Measurements from ENCODE around the gene PTPRD. TPM values are rescaled to one million over a fixed set of nuclear protein-coding genes. Genes with fewer than 3 reads are reported as not detected.

Gene PTPRD
- total and polyA plus RNA-seq, 10 donors, result 0.08 to 11.7 (median 2.9) TPM

DNA sequence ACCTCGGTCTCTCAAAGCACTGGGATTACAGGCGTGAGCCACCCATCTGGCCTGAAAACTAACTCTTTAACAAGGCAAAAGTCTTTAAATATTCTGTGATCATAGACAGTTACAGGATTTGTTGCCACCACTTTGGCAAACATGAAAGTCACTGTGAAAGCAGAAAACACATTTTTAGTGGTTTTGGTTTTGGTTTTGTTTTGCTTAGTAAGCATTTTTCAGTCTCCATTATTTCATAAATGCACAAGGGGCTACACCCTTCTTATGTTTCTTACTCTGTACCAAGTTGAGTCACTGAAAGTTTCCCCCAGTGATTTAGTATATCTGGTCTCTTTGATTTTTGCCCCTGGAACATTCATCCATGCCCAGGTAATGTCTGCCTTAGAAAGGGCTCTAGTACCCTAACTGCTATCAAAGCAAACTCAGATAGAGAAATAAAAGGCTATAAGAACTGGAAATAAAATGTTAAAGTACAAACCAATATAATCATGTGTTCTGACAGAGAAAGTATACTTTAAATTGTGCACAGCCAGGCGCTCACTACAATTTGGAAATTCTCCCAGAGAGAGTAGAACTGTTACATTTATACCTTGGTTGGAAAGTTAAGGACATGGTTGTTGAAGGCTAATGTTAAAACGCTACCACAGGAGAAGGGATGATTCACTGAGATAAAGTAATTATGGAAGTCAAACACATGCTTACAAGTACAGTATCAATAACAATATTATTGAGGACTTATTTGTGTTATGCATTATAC, 1790.7 kb downstream of the PTPRD start:
- intact Hi-C loops (cut with DNase I; ENCODE audit: low total_unique reads), result no loop called here
- H3K9me3 ChIP-seq, result peaks cover 0 to 4% (median 0%) of the 10 kb centered on the region in 8 donors
- 86 to 94% (median 90%) methylated on average over 4 of the region's 4 CpGs for WGBS, 5 donors
- TF ChIP-seq POLR2AphosphoS5 (IDR thresholded peaks at IDR 0.05) (no peak), POLR2A (IDR thresholded peaks at IDR 0.05) (no peak)
- TF ChIP-seq, protein P1, sequence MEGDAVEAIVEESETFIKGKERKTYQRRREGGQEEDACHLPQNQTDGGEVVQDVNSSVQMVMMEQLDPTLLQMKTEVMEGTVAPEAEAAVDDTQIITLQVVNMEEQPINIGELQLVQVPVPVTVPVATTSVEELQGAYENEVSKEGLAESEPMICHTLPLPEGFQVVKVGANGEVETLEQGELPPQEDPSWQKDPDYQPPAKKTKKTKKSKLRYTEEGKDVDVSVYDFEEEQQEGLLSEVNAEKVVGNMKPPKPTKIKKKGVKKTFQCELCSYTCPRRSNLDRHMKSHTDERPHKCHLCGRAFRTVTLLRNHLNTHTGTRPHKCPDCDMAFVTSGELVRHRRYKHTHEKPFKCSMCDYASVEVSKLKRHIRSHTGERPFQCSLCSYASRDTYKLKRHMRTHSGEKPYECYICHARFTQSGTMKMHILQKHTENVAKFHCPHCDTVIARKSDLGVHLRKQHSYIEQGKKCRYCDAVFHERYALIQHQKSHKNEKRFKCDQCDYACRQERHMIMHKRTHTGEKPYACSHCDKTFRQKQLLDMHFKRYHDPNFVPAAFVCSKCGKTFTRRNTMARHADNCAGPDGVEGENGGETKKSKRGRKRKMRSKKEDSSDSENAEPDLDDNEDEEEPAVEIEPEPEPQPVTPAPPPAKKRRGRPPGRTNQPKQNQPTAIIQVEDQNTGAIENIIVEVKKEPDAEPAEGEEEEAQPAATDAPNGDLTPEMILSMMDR (IDR thresholded peaks at IDR 0.05 in 8 of 11, conservative IDR thresholded peaks at IDR 0.05 in 3 of 11), result no peak
- H3K36me3 ChIP-seq, result no peaks in the 10 kb centered on the region
- no peak for DNase-seq
- H3K27me3 ChIP-seq (replicated peaks in 1 of 7), result no peaks in the 10 kb centered on the region
- no peak overlapping the region for H3K27ac ChIP-seq
- H3K4me1 ChIP-seq, result no peaks in the 10 kb centered on the region
- H3K4me3 ChIP-seq, result no peak overlapping the region

DNA sequence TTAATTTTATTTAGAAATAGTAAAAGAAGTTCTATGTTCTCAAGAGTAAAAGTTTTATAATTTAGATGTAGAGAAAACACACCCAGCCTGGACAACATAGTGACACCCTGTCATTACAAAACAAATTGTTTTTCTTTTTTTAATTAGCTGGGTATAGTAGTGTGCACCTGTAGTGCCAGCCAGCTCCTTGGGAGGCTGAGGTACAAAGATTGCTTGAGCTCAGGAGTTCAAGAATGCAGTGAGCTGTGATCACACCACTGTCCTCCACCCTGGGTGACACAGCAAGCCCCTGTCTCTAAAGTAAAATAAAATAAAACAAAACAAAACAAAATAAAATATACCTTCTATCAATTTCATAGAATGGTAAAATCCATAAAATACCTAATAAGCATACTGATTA, 1795.5 kb downstream of the PTPRD start:
- TF ChIP-seq POLR2AphosphoS5 (IDR thresholded peaks at IDR 0.05) (no peak), POLR2A (IDR thresholded peaks at IDR 0.05) (no peak)
- TF ChIP-seq, protein P1 (IDR thresholded peaks at IDR 0.05 in 8 of 11, conservative IDR thresholded peaks at IDR 0.05 in 3 of 11), result no peak
- H3K4me3 ChIP-seq, result no peak overlapping the region
- H3K36me3 ChIP-seq, result no peaks in the 10 kb centered on the region
- H3K27ac ChIP-seq, result no peak overlapping the region
- intact Hi-C loops (cut with DNase I; ENCODE audit: low total_unique reads), result no loop called here
- H3K27me3 ChIP-seq (replicated peaks in 1 of 7), result no peaks in the 10 kb centered on the region
- no peaks in the 10 kb centered on the region for H3K4me1 ChIP-seq
- no peak for DNase-seq
- H3K9me3 ChIP-seq, result no peaks in the 10 kb centered on the region

DNA sequence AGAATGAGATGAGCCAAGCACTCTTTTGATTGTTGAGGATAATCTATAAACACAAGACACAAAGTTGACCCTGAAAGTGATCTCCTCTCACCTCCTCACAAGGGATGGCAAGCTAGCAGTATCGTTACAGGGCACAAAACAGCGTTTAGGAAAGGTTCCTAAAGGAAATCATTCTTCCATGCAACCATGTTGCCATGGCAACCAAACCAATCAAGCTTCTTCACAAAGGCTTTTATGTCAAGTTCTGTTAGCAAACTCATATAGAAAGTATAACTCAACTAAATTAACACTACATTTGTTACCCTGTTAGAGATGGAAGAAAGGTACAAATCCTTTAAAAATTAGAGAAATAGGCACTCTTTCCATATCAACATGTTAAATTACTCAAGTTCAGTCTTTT, 1796.4 kb downstream of the PTPRD start:
- no peaks in the 10 kb centered on the region for H3K9me3 ChIP-seq
- H3K4me1 ChIP-seq, result no peaks in the 10 kb centered on the region
- WGBS, 5 donors, result 41 to 60% (median 49%) methylated on average over 2 of the region's 2 CpGs
- no peak for TF ChIP-seq POLR2A (IDR thresholded peaks at IDR 0.05)
- TF ChIP-seq POLR2AphosphoS5 (IDR thresholded peaks at IDR 0.05), result no peak
- TF ChIP-seq, protein P1 (IDR thresholded peaks at IDR 0.05 in 8 of 11, conservative IDR thresholded peaks at IDR 0.05 in 3 of 11), result no peak
- no peak for DNase-seq
- H3K4me3 ChIP-seq, result no peak overlapping the region
- H3K27me3 ChIP-seq (replicated peaks in 1 of 7), result no peaks in the 10 kb centered on the region
- no peaks in the 10 kb centered on the region for H3K36me3 ChIP-seq
- intact Hi-C loops (cut with DNase I; ENCODE audit: low total_unique reads), result no loop called here
- no peak overlapping the region for H3K27ac ChIP-seq

DNA sequence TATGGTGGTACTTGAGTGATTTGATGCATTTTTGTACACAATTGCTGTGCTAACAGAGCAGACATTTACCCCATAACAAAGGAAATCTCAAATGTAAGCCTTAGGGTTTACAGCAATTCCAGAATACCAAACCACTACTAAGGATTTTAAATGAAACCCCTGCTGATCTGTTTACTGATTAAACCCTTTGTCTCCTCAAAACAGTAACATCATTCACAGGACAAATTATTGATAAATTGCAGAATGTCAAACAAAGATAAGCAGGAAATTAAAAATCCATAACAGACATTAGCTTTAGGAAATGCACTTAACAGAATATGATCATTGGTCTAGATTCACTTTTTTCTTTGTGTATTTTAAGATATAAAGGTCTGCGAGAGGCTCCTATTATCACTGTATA, 1796.9 kb downstream of the PTPRD start:
- Histone ChIP-seq H3K36me3 (no peaks in the 10 kb centered on the region), H3K4me3 (no peak overlapping the region), H3K9me3 (no peaks in the 10 kb centered on the region), H3K4me1 (no peaks in the 10 kb centered on the region), H3K27ac (no peak overlapping the region), H3K27me3 (replicated peaks in 1 of 7) (no peaks in the 10 kb centered on the region)
- WGBS, 5 donors, result 83 to 90% (median 84%) methylated on average over 1 of the region's 1 CpG
- DNase-seq, result no peak
- TF ChIP-seq POLR2AphosphoS5 (IDR thresholded peaks at IDR 0.05) (no peak), POLR2A (IDR thresholded peaks at IDR 0.05) (no peak)
- TF ChIP-seq, protein P1 (IDR thresholded peaks at IDR 0.05 in 8 of 11, conservative IDR thresholded peaks at IDR 0.05 in 3 of 11), result no peak
- intact Hi-C loops (cut with DNase I; ENCODE audit: low total_unique reads), result no loop called here
